A172 (cell line): Measurements from ENCODE around the gene CEMIP. TPM values are rescaled to one million over a fixed set of nuclear protein-coding genes. Genes with fewer than 3 reads are reported as not detected.
A peak's percentile ranks its signal among the peaks of the same experiment; 100 is the strongest.

ENCODE experiments used
- DNase-seq: peaks from one replicate; pipeline ENCODE4 v3.0.0-alpha.2; 2015; ENCODE audit warnings: low spot score
- total RNA-seq: library from RNA; depleted of rRNA; stranded (reverse); fragments of >200 nt; shearing (Covaris generic); gene quantifications from 2 replicates; pipeline ENCODE4 v1.2.3, GENCODE V29; 2014

CEMIP gene
- total RNA-seq, 1 experiment from 2014 or later, result 7.3 TPM

- DNase-seq, result no peak
These were observed 200.5 kb downstream of the CEMIP start for GRCh38 chr15:80979538-80980200.

- DNase-seq, result no peak
These were observed 203.0 kb downstream of the CEMIP start for GRCh38 chr15:80982205-80982604.

GRCh38 chr15:80982839-80983238 lies 203.7 kb downstream of the CEMIP start:
- no peak for DNase-seq

- DNase-seq, result no peak
These were observed 205.7 kb downstream of the CEMIP start for GRCh38 chr15:80984856-80985255.

- DNase-seq, result no peak
These were observed 206.8 kb downstream of the CEMIP start for GRCh38 chr15:80985981-80986380.

GRCh38 chr15:80986487-80986886 lies 207.3 kb downstream of the CEMIP start:
- no peak for DNase-seq

- DNase-seq, result no peak
These were observed 209.1 kb downstream of the CEMIP start for GRCh38 chr15:80988148-80988796.

- DNase-seq, result no peak
These were observed 209.9 kb downstream of the CEMIP start for GRCh38 chr15:80989081-80989517.

GRCh38 chr15:80989518-80990478 lies 210.6 kb downstream of the CEMIP start, which contains the start of gene MESD:
Gene MESD, minus strand, starts transcription at chr15:80989819. Its CDS starts 28 bp downstream, at chr15:80989791.
- DNase-seq, result peak; percentile 84

- DNase-seq, result no peak
These were observed 211.8 kb downstream of the CEMIP start for GRCh38 chr15:80990955-80991354.

GRCh38 chr15:80991421-80991820 lies 212.3 kb downstream of the CEMIP start:
- DNase-seq, result no peak

- no peak for DNase-seq
These were observed 212.8 kb downstream of the CEMIP start for GRCh38 chr15:80992006-80992405.

GRCh38 chr15:80992441-80992840 lies 213.3 kb downstream of the CEMIP start:
- DNase-seq, result no peak

- DNase-seq, result no peak
These were observed 217.1 kb downstream of the CEMIP start for GRCh38 chr15:80996247-80996646.

GRCh38 chr15:80997692-80998091 lies 218.5 kb downstream of the CEMIP start:
- no peak for DNase-seq

- no peak for DNase-seq
These were observed 219.1 kb downstream of the CEMIP start for GRCh38 chr15:80998251-80998650.

- no peak for DNase-seq
These were observed 220.5 kb downstream of the CEMIP start for GRCh38 chr15:80999623-81000036.

GRCh38 chr15:81000144-81000623 lies 221.0 kb downstream of the CEMIP start:
- no peak for DNase-seq

- peak; percentile 76 for DNase-seq
These were observed 221.5 kb downstream of the CEMIP start, which contains the start of gene TLNRD1 for GRCh38 chr15:81000624-81001151. Gene TLNRD1, plus strand, starts transcription at chr15:81000923. Its CDS starts 1,349 bp downstream, at chr15:81002272.
